Endothelial cell of umbilical vein (primary cell): Measurements from ENCODE around the gene TMEM121.

ENCODE experiments used
- EZH2 ChIP-seq: IDR thresholded peaks from 2 replicates; pipeline ENCODE4 v1.6.1; 2012; ENCODE audit warnings: borderline replicate concordance, low read depth, mild to moderate bottlenecking, moderate library complexity, low read length, inconsistent platforms; ENCODE audit not compliant: severe bottlenecking
- POLR2A ChIP-seq: IDR thresholded peaks from 2 replicates; pipeline ENCODE4 v1.6.1; 2012; ENCODE audit warnings: low read depth, mild to moderate bottlenecking, control low read depth, low read length
- TF ChIP-seq, protein P1 (sequence below), 2 donors: IDR thresholded peaks; 1 replicate in 1 of 2; 2 replicates in 1 of 2; pipeline ENCODE4 v1.5.1; 2011; ENCODE audit warnings: low read length in 2 of 2, mild to moderate bottlenecking in 2 of 2, moderate library complexity in 2 of 2, control low read depth in 1 of 2, inconsistent platforms in 1 of 2, low read depth in 1 of 2; ENCODE audit not compliant: insufficient read depth in 1 of 2; ENCODE audit errors: extremely low read depth in 1 of 2

DNA sequence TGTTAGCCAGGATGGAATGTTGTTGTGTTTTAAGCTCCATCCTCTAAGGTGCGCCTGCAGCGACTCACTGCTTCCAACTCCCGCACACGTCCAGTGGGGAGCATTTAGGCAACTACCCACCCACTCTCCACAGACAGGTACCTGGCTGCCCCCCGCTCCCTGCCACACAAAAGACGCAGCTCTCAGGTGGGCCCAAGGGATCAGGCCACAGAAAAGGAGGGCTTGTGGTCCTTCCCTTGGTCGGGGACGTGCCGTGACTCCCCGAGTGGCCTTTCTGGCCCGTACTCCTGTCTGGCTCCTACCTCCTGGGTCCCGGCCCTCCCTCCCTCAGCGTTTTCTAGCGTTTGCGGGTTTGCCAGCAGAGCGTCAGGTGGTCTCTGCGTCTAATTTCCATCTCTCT, 19.1 kb upstream of the TMEM121 start:
- TF ChIP-seq, protein P1, sequence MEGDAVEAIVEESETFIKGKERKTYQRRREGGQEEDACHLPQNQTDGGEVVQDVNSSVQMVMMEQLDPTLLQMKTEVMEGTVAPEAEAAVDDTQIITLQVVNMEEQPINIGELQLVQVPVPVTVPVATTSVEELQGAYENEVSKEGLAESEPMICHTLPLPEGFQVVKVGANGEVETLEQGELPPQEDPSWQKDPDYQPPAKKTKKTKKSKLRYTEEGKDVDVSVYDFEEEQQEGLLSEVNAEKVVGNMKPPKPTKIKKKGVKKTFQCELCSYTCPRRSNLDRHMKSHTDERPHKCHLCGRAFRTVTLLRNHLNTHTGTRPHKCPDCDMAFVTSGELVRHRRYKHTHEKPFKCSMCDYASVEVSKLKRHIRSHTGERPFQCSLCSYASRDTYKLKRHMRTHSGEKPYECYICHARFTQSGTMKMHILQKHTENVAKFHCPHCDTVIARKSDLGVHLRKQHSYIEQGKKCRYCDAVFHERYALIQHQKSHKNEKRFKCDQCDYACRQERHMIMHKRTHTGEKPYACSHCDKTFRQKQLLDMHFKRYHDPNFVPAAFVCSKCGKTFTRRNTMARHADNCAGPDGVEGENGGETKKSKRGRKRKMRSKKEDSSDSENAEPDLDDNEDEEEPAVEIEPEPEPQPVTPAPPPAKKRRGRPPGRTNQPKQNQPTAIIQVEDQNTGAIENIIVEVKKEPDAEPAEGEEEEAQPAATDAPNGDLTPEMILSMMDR (IDR thresholded peaks at IDR 0.05; ENCODE audit: extremely low read depth in 1 of 2, insufficient read depth in 1 of 2, low read depth in 1 of 2, low read length in 2 of 2): no peak
- TF ChIP-seq EZH2 (no peak), POLR2A (no peak)
